Measurements from ENCODE around the gene CARS1.

Gene CARS1

DNA sequence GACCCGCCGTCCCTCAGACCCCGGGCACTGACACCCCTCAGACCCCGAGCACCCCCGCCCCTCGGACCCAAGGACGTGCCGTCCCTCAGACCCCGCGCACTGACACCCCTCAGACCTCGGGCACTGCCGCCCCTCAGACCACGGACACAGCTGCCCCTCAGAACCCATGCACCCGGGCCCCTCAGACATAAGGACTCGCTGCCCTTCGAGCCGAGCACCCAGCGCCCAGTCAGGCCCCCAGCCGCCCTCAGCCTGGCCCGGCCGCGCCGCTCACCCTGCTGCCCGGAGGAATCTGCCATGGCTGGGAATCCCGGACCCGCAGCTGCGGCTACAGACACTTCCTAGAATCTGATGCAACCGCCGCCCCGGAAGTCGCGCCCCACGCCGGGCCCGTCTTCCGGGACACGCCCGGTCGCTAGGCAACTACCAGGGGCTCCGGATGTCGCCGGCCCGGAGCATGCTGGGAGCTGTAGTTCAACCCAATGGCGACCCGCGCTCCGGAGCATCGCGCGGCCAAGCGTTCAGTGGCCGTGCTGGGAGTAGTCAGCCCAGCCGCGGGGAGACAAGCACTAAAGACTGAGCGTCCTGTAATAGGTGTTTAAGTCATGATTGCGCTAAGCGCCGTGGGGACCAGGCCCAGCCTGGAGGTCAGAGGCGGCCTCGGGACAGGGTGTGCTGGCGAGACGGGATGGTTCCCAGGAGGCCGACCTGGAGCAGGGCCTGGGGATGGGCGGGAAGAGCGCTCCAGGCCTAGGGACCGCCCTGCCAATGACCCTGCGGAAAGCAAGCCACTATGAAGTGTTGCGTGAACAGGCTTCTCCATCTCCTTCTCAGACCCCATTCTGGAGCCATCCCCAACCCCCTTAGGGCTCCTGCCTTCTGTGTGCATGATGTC lies at the start of gene CARS1:
TSS of gene CARS1 (minus strand) at position 355 of the 895 bp plus-strand sequence. CDS start at position 299, 56 bp downstream.
- peak; percentile 95 for DNase-seq

- DNase-seq = no peak
Measured at GRCh38 chr11:3105791-3106735, 48.8 kb upstream of the CARS1 start.

DNA sequence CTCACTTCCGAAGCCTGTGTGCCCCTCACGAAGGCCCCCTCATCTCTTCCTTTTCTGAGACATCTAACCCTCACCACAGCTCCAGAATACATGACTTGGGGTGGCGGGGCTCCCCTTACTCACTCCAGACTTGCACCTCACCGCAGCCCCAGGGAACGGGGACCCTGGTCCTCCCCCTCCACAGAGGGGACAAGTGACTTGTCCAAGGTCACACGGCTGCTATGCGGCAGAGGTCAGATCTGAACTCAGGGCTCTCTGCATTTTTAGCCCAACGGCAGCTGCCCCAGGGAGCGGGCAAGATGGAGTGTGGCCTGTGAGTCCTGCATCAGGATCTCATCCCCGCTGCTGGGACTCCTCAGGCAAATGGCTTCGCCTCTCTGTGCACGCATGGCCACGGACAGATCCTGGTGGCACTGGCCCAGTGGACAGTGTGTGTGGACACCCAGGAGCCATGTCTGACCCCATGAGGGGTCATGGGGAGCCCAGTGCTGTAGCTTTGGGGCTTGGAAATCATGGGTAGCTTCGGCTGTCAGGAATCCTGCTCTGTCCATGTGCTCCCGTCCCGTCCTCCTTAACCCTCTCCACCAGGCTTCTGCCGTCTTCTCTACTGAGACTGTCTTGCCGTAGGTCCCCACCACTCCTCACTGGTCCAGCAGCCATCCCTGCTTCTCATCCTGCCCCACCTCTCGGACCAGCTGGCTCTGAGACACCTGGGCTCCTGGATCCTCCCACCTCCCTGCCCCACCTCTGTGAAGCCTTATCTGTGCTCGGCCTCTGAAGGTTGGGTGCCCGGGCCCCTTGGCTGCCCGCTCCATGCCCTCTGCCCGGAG lies 48.0 kb upstream of the CARS1 start:
- no peak for DNase-seq

DNA sequence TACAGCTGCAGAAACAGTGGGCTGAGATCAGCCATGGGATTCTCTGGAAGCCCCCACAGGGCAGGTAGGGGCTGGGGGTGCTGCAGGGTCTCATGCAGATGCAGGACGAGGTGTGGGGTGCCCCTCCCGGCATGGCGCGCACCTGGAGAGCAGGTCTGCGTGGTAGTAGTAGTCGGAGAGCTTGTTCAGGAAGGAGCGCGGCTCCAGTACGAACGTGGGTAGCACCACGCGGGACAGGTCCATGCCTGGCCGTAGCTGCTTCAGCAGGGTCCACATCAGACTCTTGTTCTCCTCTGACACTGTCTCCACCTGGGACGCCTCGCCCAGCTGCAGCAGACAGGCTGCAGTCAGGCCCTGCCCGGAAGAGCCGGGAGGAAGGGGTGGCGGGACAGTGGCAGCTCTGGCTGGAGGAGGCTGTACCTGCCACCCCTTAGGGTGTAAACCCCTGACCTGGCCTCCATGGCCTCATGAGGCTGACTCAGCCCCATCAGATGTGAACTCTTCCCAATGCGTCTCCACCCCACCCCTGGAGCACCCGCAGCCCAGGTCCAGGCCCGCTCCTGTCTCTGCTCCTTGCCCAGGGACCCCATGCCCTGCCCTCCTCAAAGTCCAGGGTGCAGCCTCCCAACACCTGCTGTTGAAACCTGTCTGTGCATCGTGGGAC lies 47.0 kb upstream of the CARS1 start:
- no peak for DNase-seq

- DNase-seq = no peak
Measured at GRCh38 chr11:3103076-3103475, 45.9 kb upstream of the CARS1 start.

DNA sequence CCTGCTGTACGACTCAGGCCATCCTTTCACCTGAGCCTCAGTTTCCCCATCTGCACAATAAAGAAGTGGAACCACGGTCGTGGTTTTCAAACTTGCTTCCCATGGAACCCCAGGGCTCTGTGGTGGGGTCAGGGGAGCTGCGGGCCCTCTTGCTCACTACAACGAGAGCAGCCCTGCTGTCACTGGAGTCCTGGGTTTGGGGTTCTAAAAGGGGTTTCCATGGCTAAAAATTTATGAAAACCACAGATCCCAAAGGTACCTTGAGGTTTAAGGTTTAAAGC lies 45.4 kb upstream of the CARS1 start:
- no peak for DNase-seq

- DNase-seq = no peak
Measured at GRCh38 chr11:3101921-3102640, 44.9 kb upstream of the CARS1 start.

GRCh38 chr11:3099178-3099577 lies 42.0 kb upstream of the CARS1 start:
- DNase-seq = no peak

DNA sequence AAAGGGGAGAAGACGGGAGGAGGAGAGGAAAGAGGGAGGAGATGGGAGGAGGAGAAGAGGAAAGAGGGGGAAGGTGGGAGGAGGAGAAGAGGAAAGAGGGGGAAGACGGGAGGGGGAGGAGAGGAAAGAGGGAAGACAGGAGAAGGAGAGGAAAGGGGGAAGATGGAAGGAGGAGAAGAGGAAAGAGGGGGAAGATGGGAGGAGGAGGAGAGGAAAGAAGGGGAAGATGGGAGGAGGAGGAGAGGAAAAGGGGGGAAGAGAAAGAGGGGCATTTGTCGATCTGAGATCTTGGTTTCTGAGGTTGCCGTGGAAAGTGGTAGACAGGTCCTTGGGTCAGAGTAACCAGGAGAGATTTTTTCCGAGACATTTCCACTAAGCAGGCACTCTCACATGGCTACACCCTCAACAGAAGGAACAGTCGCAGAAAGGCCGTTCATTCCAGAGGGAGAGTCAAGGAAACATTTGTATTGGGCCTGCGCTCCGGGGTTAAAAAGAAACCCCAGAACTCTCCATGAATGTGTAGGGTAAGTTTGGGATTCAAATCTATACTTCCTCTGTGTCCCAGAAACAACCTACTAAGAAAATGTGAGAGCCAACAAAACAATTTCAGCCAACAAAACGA lies 39.8 kb upstream of the CARS1 start:
- DNase-seq = no peak

DNA sequence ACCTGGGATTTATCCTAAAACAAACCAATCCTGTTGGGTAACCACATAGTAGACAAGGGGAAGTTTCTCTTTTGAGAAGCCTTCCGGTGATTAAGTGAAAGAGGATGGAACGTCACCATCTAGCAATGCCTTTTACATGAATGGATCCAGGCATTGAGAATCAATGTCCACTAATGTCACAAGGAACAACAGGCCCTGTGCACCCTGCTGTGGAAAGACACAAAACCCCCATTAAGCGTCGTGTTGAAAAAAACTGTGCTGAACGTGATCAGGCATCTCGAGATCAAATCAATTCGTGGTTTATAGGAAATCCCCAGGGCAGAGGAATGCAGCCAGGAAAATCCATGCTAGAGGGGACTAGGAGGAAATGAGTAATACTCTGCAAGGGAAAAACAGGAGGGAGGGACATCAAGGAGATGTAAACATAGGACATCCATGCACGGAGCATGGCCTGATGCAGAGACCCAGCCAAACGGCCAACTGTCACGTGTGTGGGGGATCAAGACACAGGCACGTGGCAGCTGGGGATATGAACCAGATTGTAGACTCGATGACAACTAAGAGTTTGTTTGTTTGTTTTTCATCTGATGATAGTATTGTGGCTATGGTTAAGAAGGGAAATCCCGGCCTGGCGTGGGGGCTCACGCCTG lies 38.6 kb upstream of the CARS1 start:
- peak; percentile 77 for DNase-seq

GRCh38 chr11:3094223-3094824 lies 37.1 kb upstream of the CARS1 start:
- DNase-seq = no peak

DNA sequence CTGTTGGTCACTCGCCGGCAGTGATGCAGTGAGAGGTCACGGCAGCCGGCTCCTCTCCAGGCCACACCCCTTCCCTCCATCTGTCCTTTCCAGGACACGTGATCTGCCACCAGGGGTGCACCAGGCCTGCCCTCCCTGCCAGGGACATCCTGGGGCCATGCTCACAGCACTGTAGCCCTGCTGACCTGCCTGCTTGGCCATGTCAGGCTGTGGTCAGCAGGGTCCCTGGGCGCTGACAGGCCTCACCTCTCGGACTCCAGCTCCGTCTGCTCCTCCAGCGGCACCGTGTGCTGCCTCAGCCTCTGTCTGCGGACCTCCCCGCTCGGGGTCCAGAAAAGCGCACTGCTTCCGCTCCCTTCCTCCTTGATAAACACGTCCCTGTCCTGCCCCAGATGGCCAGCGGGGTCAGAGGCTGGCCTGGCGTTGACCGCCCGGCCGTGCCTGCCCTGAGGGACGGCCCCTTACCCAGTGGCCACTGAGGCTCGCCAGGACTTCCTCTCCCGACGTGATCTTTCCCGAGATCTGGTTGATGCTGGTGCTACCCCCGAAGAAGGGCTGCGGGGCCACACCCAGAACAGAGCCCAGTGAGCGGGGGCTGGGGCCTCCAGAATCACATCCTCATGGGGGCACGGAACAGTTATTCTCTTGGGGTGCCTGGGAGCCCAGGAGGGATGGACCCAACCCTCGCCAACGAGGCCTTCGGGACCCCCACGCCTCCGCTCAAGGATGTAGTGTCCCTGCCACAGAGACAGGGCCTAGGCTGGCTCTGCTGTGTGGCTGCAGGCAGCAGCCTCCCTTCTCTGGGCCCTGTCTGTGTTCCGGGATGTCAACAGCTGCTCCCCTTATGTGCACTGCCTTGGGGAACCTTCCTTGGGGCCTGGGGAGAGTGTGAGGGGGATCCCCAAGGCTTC lies 36.3 kb upstream of the CARS1 start:
- no peak for DNase-seq

- DNase-seq = no peak
Measured at GRCh38 chr11:3092603-3093141, 35.4 kb upstream of the CARS1 start.

DNA sequence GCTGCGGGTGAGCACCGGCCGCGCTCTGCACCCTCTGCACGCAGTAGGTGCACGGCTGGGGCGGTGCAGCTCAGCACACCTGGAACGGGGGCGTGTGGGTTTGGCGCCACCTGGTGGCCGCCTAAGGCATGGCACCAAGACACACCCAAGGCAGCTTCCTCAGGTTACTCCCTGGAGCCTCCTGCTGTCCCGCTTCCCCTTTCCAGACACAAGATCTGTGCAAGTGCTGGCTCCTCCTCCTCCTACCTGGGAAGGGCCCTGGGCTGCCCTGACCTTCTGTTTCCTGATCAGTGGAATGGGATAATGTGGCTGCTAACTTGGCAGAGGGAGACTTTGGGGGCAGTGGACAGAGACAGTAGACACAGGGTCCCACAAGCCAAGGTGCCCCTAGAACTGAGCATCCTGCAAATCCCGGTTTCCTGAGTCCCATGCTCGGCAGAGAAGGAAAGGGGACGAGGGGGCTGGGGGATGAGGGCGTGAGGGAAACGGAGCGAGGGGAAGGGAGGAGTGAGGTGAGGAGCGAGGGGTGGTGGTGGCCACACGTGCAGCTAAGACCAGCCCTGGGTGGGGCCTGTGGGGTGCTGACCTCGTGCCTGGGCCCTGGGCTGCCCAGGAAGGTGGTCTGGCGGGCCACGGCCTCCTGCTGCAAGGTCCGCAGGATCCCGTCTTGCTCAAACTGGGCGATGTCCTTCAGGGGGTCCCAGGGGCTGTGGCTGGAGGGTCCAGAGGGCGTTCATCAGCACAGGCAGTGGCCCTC lies 34.8 kb upstream of the CARS1 start:
- peak; percentile 43 for DNase-seq

- no peak for DNase-seq
Measured at GRCh38 chr11:3091081-3091845, 34.0 kb upstream of the CARS1 start.

GRCh38 chr11:3090096-3090901 lies 33.1 kb upstream of the CARS1 start:
- no peak for DNase-seq

All from fibroblast of upper back skin (primary cell).